GM21423 (cell line): ENCODE results near the gene MRM2.
"Not testable (repeated sequence)": the region's sequence is repeated elsewhere in the genome, so short reads cannot be mapped to it uniquely, and the experiment has no call there.

Source experiments
- ATAC-seq: cut with Tn5 transposase; IDR thresholded peaks from one replicate; pipeline ENCODE4 v1.9.1; 2021; ENCODE audit warnings: mild to moderate bottlenecking, moderate library complexity; ENCODE audit not compliant: unreplicated experiment

The MRM2 gene

DNA sequence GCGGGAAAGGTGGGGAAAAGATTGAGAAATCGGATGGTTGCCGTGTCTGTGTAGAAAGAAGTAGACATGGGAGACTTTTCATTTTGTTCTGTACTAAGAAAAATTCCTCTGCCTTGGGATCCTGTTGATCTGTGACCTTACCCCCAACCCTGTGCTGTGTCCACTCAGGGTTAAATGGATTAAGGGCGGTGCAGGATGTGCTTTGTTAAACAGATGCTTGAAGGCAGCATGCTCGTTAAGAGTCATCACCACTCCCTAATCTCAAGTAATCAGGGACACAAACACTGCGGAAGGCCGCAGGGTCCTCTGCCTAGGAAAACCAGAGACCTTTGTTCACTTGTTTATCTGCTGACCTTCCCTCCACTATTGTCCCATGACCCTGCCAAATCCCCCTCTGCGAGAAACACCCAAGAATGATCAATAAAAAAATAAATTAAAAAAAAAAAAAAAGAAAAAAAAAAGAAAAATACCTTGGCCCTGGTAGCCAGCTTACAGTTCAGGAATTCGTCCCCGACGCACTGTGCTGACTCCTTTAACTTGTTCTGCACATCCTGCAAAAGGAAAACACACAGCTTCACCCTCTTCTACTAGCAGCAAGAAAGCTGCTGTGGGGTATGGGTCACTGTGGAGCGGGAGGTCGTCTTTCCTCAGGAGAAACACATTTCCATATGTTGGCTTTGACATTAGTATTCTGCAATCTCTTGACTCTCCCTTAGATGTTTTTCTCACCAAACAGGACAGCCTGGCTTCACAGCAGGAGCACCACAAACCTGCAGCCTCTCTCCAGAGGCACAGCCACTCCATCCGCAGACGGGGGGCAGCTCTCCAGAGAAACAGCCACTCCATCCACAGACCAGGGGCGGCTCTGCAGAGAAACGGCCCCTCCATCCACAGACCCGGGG lies 27.3 kb upstream of the MRM2 start:
- not testable (repeated sequence) for ATAC-seq

DNA sequence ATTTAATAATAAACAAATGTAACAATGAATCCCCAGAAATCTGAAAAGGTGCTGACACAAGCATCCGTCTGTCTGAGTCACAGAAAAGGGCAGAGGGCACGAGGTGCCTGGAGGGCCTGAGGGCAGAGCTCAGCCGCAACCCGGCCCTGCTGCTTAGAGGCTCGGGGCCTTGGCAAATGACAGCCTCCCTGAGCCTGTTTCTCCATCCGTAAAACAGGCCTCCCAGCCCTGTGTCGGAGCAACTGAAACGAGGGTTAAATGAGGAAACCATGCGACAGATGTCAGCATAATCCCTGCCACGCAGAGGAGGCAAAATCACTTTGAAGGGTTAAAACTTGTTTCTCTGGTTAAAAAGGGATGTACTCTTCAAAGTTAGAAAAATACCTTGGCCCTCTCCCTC lies 24.9 kb upstream of the MRM2 start:
- no peak for ATAC-seq

DNA sequence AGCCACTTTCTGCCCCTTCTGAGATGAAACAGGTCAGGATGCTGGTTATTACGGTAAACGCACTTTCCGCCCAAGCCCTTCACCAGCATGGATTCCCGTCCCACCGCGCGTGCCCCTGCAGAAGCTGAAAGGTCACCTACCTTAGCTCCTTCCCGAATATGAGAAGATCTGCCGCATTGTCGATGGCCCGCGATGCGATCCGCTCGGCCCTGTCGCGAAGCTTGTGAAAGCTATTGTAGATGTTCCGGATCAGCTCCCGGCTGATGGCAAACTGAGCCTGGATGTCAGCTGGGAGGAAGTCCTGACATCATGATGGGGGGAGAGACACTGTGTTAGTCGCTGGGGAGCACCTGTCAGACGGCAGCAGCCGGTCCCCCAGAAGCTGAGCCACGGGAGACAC lies 22.2 kb upstream of the MRM2 start:
- no peak for ATAC-seq

DNA sequence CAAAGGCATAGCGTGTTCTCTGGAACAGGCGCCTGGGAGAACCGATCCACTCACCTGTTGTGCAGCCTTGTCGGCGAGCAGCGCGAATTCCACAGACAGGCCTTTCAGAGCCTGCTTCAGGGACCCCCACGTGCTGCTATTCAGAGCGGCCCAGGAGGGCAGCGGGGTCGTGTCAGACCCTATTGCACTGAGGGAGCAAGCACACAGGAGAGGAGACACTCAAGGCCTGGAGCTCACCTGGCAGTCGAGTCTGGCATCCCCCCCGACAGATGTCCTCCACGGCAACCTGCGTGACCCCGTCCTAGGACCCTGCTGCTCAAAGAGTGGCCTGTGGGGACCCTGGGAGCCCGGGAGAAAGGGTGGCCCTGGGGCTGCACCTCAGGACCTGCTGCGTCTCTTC lies 21.2 kb upstream of the MRM2 start:
- ATAC-seq = no peak

GRCh38 chr7:2261611-2262010 lies 19.6 kb upstream of the MRM2 start:
- ATAC-seq = no peak

GRCh38 chr7:2260820-2261219 lies 18.8 kb upstream of the MRM2 start:
- ATAC-seq = no peak

- no peak for ATAC-seq
Observed at GRCh38 chr7:2259480-2259879, 17.5 kb upstream of the MRM2 start.

DNA sequence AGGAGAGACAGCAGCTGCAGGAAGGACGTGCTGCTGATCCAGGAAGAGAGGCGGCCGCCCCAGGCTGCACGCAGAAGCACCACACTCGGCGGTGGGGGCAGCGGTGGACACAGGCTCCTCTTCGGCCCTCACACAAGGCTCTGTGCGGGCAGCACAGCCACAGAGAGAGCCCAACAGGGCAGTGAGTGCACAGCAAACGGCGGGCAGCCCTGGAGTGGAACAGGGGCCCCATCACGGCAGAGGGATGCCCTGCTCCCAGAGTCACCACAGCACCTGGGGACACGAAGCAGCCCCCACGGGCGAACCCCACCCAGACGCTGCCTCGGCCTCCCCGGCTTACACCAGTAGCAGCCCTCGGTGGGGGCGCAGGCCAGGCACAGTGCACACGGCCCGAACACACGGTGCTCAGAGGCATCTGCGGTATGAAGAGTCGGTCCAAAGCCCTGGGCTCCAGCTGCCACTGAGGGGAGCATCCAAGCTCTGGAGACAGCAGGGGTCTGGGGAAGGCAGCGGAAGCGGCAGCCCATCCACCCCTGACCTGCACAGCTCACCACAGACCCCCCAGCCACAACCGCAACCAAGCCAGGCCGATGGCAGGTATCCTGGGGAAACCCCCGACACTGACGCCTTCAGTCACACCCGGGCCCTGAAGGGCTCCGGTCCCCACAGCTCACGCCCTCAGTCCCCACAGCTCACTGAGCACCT lies 16.8 kb upstream of the MRM2 start:
- ATAC-seq = no peak

DNA sequence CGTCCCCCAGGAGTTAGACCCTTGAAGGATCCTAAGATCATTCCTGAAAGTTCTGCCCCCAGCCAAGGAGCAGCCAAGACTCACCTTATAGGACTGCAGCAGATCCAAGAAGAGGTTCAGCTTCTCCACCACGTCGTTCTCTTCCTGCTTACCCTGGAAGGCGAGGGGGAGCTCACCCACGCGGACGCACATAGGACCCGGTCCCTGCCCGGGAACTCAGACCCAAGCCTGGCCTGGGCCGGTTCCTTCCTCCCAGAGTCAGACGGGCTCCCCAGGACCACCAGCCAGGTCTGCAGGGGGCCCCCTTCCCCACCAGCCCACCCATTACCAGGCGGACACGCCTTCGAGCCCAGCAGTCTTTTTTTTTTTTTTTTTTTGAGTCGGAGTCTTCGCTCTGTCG lies 15.6 kb upstream of the MRM2 start:
- ATAC-seq = no peak

DNA sequence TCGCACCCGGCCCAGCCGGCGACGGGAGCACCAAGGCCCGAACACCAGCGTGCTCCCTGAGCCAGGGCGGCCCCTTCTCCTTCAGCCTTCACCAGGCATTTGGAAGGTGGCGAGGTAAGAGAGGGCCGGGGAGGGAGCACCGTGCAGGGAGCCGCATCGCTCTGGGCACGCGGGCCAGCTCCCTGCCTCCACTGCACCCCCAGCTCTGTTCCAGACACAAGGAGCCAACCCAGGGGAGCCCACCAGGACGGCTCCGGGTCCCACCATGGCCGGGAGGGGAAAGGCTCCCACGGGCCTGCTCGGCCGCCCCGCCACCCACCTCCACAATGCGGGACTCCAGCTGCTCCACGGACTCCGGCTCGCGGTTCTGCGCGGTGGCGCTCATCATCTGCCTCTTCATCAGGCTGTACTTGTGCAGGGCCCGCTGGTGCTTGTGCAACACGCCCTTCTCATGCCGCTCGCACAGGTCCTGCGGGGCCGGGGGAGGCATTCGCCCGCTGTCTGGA lies 15.1 kb upstream of the MRM2 start:
- no peak for ATAC-seq

DNA sequence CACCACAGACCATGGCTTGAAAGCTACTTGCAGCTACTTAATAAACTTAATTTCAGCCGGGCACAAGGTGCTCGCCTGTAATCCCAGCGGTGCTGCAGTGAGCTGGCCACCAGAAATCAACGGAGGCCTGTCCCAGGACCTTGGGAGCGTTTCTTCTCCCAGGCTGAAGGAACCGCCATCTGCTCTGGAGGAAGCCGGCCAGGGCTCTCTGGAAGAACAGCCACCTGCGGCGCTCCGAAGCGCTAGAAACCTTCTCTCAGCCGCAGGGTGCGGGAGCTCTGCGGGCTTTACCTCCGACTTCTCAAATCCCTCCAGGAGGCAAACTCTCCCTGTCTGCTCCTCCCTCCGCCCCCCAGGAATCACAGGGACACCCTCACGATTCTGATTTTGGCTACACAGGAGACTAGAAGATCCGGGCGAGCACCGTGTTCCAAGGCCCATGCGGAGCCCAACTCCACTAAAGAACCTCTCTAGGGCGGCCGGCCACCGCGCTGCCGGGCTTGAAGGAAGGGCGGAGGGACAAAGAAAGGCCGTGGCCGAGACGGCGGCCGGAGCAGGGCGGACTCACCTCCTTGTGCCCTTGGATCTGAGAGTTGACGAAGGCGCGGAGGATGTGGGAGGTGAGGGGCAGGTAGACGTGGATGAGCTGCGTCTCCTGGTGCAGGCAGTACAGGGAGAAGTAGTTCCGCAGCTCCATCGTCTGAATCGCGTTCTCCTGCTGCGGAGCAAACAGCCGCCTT lies 14.5 kb upstream of the MRM2 start:
- no peak for ATAC-seq

DNA sequence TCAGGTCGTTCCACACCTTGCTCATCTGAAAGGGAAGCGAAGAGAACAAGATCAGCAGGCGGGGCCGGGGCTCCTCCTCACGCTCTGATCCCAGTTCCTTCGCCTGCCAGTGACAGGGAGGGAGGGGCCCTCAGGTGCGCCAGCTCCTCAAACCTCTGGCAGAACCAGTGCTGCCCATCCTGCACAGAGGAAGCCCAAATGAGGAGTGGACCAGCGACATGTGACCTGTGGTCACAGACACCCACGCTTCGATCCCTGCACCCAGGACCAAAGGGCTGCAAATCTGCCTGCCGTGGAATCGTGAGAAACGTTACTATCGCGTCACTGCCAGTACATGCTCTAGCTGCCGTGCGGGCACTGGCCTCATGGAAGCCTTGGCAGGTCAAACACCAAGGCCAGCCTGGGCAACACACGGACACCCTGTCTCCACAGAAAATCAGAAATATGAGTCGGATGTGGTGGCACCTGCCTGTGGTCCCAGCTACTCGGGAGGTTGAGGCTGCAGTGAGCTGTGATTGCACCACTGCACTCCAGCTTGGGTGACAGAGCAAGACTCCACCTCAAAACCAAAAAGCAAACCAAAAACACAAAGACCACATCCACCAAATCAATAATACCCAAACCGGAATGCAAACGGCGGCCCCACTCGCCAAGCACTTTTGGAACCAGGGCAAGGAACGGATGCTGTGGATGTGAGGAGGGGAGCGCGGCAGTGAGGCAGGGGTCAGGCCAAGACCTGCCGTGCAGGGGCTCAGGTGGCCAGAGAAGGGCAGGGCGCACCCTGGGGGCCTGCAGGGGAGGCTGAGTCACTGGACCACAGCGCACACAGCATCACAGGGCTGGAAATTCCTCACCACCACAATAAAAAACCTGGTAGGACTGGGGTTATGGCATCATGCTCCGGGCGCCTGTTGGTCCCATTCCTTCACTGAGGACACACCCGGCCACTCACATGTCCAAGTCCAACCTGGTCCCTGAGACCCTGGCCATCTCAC lies 13.4 kb upstream of the MRM2 start:
- no peak for ATAC-seq

DNA sequence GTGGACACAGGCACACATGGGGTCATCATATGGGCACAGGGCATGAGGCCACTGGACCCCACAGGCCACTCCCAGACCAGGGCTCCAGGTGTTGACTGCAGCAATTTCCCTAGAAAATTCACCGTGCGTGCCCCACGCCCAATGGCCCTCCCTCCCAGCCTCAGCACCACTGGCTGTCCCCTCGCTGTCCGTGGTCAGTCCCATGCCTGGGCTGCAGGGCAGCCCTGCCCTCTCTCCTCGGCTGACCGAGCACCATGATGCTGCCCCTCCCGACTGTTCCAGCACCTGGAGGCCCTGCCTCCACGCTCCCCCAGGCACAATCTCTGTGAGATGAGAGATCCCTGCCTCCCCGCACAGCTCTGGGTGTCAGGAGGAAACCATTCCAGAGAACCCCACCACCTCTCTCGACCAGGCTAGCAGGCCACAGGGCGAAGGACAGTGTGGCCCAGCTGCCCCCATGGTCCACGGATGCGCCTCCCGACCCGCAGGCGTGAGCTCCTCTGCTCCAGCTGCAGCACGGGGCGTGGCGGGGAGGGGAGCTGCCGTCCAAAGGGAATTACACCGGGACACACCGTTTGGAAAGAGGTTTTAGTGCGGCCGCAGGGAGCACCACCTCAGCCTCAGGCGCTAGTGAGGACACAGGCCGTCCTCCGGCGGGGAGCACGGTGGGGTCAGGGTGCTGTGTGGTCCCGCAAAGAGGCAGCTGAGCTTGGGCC lies 12.6 kb upstream of the MRM2 start:
- no peak for ATAC-seq

GRCh38 chr7:2253525-2254244 lies 11.7 kb upstream of the MRM2 start:
- ATAC-seq = no peak

GRCh38 chr7:2253021-2253420 lies 11.0 kb upstream of the MRM2 start:
- no peak for ATAC-seq

DNA sequence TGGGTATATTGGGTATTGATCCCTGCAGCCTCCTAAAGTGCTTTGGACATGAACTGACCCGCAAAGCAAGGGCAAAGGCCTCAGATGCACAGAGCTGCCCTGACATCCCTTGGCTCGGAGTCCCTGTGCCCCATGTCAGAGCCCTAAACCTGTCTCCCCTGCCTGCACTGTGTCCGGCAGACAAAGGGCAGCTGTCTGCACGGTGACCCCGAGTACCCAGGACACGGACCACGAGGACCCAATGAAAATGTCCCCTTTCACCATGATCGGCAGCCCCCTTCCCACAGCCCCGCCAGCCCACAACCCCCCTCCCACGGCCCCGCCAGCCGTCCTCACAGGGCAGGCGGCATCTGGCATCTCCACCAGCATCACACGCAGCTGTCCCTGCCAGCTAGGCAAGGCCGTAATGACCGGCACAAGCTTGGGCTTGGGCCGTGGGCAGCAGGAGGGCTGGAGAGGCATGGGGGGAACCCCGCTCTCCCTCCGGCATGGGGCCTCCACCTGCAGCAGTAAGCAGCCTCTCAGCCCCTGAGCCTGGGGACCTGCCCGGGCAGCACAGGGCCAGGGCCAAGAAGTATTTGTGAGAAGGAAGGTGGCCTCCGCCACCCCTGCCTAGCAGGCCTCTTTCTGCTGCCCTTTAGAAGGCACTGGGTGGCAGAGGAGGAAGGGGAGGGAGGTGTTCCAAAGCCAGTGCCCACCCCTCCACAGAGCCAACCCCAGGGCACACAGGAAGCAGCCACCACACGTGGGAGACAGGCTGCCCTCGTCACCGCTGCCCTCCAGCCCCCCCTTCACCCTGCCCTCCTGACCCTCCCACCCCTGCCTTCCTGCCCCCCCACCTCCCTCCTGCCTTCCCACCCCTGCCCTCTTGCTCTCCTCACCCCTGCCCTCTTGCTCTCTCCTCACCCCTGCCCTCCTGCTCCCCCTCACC lies 10.1 kb upstream of the MRM2 start:
- no peak for ATAC-seq

GRCh38 chr7:2251381-2251780 lies 9.4 kb upstream of the MRM2 start:
- ATAC-seq = no peak
